ENCODE measurements around the gene SOCS6. TPM values are rescaled to one million over a fixed set of nuclear protein-coding genes. Genes with fewer than 3 reads are reported as not detected.

The SOCS6 gene
- total and polyA plus RNA-seq, 2 experiments from 2014 or later = 4.4 to 13.3 TPM

- no peaks in the 10 kb centered on the region; the same call in 2 of the 3 replicates for H3K36me3 Mint-ChIP-seq (ENCODE audit: low read depth)
- H3K9me3 Mint-ChIP-seq = no peaks in the 10 kb centered on the region
- H3K4me3 Mint-ChIP-seq = peak overlapping the region; percentile 90
- Histone ChIP-seq H3K79me2 (replicated peaks; ENCODE audit: insufficient read depth) (peaks cover 66% of the 10 kb centered on the region), H3K4me3 (no peak overlapping the region), H3K4me2 (no peak overlapping the region), H3K36me3 (ENCODE audit: insufficient read depth) (no peaks in the 10 kb centered on the region), H4K20me1 (replicated peaks; ENCODE audit: insufficient read depth) (peaks cover 5% of the 10 kb centered on the region), H3K9me2 (ENCODE audit: insufficient read depth) (no peaks in the 10 kb centered on the region), H3K4me1 (ENCODE audit: insufficient read depth) (peaks cover 22% of the 10 kb centered on the region), H3K27ac (ENCODE audit: low read depth) (no peak overlapping the region), H2AFZ (no peak overlapping the region), H3K27me3 (ENCODE audit: insufficient read depth) (peaks cover 9% of the 10 kb centered on the region), H3F3A (replicated peaks; ENCODE audit: low read depth) (no peaks in the 10 kb centered on the region)
- no peak overlapping the region for H3K27ac Mint-ChIP-seq
- peaks cover 38% of the 10 kb centered on the region for H3K4me1 Mint-ChIP-seq
- TF ChIP-seq POLR2AphosphoS5 (IDR thresholded peaks at IDR 0.05; ENCODE audit: low read depth) (no peak), EZH2phosphoT487 (IDR thresholded peaks at IDR 0.05; ENCODE audit: unreplicated experiment) (no peak), NANOG (IDR thresholded peaks at IDR 0.05; ENCODE audit: borderline replicate concordance) (no peak), JUNB (IDR thresholded peaks at IDR 0.05; ENCODE audit: unreplicated experiment) (no peak), ZNF331 (CRISPR knock-in tag; IDR thresholded peaks at IDR 0.05; ENCODE audit: low read depth) (no peak), REST (IDR thresholded peaks at IDR 0.05; ENCODE audit: unreplicated experiment) (no peak), ZNF114 (CRISPR knock-in tag; IDR thresholded peaks at IDR 0.05) (no peak)
- TF ChIP-seq, protein P1, sequence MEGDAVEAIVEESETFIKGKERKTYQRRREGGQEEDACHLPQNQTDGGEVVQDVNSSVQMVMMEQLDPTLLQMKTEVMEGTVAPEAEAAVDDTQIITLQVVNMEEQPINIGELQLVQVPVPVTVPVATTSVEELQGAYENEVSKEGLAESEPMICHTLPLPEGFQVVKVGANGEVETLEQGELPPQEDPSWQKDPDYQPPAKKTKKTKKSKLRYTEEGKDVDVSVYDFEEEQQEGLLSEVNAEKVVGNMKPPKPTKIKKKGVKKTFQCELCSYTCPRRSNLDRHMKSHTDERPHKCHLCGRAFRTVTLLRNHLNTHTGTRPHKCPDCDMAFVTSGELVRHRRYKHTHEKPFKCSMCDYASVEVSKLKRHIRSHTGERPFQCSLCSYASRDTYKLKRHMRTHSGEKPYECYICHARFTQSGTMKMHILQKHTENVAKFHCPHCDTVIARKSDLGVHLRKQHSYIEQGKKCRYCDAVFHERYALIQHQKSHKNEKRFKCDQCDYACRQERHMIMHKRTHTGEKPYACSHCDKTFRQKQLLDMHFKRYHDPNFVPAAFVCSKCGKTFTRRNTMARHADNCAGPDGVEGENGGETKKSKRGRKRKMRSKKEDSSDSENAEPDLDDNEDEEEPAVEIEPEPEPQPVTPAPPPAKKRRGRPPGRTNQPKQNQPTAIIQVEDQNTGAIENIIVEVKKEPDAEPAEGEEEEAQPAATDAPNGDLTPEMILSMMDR (conservative IDR thresholded peaks at IDR 0.05; ENCODE audit: low read depth in 2 of 2) = no peak
- TF ChIP-seq, protein P2, sequence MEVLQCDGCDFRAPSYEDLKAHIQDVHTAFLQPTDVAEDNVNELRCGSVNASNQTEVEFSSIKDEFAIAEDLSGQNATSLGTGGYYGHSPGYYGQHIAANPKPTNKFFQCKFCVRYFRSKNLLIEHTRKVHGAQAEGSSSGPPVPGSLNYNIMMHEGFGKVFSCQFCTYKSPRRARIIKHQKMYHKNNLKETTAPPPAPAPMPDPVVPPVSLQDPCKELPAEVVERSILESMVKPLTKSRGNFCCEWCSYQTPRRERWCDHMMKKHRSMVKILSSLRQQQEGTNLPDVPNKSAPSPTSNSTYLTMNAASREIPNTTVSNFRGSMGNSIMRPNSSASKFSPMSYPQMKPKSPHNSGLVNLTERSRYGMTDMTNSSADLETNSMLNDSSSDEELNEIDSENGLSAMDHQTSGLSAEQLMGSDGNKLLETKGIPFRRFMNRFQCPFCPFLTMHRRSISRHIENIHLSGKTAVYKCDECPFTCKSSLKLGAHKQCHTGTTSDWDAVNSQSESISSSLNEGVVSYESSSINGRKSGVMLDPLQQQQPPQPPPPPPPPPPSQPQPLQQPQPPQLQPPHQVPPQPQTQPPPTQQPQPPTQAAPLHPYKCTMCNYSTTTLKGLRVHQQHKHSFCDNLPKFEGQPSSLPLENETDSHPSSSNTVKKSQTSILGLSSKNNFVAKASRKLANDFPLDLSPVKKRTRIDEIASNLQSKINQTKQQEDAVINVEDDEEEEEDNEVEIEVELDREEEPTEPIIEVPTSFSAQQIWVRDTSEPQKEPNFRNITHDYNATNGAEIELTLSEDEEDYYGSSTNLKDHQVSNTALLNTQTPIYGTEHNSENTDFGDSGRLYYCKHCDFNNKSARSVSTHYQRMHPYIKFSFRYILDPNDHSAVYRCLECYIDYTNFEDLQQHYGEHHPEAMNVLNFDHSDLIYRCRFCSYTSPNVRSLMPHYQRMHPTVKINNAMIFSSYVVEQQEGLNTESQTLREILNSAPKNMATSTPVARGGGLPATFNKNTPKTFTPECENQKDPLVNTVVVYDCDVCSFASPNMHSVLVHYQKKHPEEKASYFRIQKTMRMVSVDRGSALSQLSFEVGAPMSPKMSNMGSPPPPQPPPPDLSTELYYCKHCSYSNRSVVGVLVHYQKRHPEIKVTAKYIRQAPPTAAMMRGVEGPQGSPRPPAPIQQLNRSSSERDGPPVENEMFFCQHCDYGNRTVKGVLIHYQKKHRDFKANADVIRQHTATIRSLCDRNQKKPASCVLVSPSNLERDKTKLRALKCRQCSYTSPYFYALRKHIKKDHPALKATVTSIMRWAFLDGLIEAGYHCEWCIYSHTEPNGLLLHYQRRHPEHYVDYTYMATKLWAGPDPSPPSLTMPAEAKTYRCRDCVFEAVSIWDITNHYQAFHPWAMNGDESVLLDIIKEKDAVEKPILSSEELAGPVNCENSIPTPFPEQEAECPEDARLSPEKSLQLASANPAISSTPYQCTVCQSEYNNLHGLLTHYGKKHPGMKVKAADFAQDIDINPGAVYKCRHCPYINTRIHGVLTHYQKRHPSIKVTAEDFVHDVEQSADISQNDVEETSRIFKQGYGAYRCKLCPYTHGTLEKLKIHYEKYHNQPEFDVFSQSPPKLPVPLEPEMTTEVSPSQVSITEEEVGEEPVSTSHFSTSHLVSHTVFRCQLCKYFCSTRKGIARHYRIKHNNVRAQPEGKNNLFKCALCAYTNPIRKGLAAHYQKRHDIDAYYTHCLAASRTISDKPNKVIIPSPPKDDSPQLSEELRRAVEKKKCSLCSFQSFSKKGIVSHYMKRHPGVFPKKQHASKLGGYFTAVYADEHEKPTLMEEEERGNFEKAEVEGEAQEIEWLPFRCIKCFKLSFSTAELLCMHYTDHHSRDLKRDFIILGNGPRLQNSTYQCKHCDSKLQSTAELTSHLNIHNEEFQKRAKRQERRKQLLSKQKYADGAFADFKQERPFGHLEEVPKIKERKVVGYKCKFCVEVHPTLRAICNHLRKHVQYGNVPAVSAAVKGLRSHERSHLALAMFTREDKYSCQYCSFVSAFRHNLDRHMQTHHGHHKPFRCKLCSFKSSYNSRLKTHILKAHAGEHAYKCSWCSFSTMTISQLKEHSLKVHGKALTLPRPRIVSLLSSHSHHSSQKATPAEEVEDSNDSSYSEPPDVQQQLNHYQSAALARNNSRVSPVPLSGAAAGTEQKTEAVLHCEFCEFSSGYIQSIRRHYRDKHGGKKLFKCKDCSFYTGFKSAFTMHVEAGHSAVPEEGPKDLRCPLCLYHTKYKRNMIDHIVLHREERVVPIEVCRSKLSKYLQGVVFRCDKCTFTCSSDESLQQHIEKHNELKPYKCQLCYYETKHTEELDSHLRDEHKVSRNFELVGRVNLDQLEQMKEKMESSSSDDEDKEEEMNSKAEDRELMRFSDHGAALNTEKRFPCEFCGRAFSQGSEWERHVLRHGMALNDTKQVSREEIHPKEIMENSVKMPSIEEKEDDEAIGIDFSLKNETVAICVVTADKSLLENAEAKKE (CRISPR knock-in tag; IDR thresholded peaks at IDR 0.05) = no peak
- no peak for ATAC-seq
- no peak for DNase-seq (ENCODE audit: low spot score)
- peaks cover 4% of the 10 kb centered on the region for H3K27me3 Mint-ChIP-seq (ENCODE audit: insufficient read depth, low read depth, poor library complexity)
Observed at GRCh38 chr18:70291295-70291574, 2.4 kb downstream of the SOCS6 start.

Data from GM23338 (cell line).